KOPT-K1 (cell line): ENCODE data around the gene DDTL.
"Not testable (repeated sequence)": the region's sequence is repeated elsewhere in the genome, so short reads cannot be mapped to it uniquely, and the experiment has no call there.

Experiments used
- H3K27ac ChIP-seq: fragments of 200-600 bp; sonication (generic); 2 replicates; pipeline ENCODE4 v1.5.1; 2016; ENCODE audit warnings: antibody characterized with exemption, mild to moderate bottlenecking, low read depth, low read length; ENCODE audit not compliant: poor library complexity, severe bottlenecking
- H3K36me3 ChIP-seq: fragments of 200-600 bp; sonication (generic); 2 replicates; pipeline ENCODE4 v1.5.1; 2017; ENCODE audit warnings: antibody characterized with exemption, mild to moderate bottlenecking, low read length, moderate library complexity; ENCODE audit not compliant: insufficient read depth
- H3K9me3 ChIP-seq: fragments of 200-600 bp; sonication (generic); 2 replicates; pipeline ENCODE4 v1.5.1; 2017; ENCODE audit warnings: antibody characterized with exemption, low read length, mild to moderate bottlenecking; ENCODE audit not compliant: insufficient read depth, poor library complexity, severe bottlenecking

Gene DDTL

DNA sequence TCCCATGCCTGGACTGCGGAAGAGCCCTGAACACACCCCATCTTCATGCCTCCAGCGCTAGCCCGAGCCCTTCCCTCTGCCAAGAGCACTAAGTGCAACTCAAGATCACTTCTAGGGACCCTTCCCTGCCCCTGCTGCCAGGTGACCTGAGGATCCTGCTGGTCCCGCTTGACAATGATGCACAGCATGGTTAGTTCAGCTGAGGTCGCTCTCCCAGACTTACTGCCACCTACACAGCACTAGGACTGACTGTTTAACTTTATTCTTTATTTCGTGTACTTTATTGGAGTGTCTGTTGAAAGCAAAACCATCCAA lies 11.7 kb upstream of the DDTL start:
- H3K27ac ChIP-seq, H3K36me3 ChIP-seq: not testable (repeated sequence)

DNA sequence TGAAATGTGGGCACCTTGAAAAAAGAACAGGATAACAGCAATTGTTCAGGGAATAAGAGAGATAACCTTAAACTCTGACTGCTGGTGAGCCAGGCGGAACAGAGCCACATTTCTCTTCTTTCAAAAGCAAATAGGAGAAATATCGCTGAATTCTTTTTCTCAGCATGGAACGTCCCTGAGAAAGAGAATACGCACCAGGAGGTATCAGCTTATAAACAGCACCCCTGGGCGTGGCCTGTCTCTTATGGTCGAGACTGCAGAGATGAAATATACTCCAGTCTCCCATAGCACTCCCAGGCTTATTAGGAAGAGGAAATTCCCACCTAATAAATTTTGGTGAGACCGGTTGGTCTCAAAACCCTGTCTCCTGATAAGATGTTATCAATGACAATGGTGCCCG lies 10.8 kb upstream of the DDTL start:
- H3K36me3 ChIP-seq, H3K9me3 ChIP-seq, H3K27ac ChIP-seq: not testable (repeated sequence)

More for the DNA sequence above, 11.7 kb upstream of the DDTL start:
- H3K9me3 ChIP-seq = not testable (repeated sequence)

GRCh38 chr22:23956301-23956900 lies 10.3 kb upstream of the DDTL start:
- H3K36me3 ChIP-seq, H3K27ac ChIP-seq, H3K9me3 ChIP-seq: not testable (repeated sequence)

GRCh38 chr22:23961084-23961771 lies 5.5 kb upstream of the DDTL start, which contains the start of gene GSTT2B:
Gene GSTT2B (minus strand): TSS chr22:23961195. CDS start chr22:23961131, 64 bp downstream.
- not testable (repeated sequence) for H3K27ac ChIP-seq, H3K36me3 ChIP-seq, H3K9me3 ChIP-seq

DNA sequence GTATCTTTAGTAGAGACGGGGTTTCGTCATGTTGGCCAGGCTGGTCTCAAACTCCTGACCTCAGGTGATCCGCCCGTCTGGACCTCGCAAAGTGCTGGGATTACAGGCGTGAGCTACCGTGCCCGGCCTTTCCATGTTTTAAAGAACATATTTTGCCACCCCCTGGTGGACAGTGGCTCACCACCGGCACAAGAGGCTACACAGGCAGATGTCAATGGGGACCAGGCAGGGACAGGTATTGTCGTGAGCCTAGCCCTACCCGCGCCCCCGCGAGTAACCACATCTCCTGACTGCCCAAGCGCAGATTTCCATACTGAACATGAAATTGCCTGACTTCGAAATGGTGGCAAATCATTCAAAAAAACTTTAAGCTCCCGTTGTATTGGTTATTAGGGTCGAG lies 594 bp upstream of the DDTL start:
- H3K27ac ChIP-seq = not testable (repeated sequence)

GRCh38 chr22:23969071-23969470 lies 2.4 kb downstream of the DDTL start:
- Histone ChIP-seq H3K9me3 (no peaks in the 10 kb centered on the region), H3K27ac (no peak overlapping the region), H3K36me3 (peaks cover 31% of the 10 kb centered on the region)

More for the DNA sequence above, 594 bp upstream of the DDTL start:
- not testable (repeated sequence) for H3K9me3 ChIP-seq
- H3K36me3 ChIP-seq = peaks cover 21% of the 10 kb centered on the region

GRCh38 chr22:23970201-23970641 lies 3.5 kb downstream of the DDTL start:
- no peaks in the 10 kb centered on the region for H3K9me3 ChIP-seq
- peaks cover 31% of the 10 kb centered on the region for H3K36me3 ChIP-seq
- no peak overlapping the region for H3K27ac ChIP-seq

- no peaks in the 10 kb centered on the region for H3K9me3 ChIP-seq
- H3K36me3 ChIP-seq = peaks cover 31% of the 10 kb centered on the region
- no peak overlapping the region for H3K27ac ChIP-seq
These were observed 4.3 kb downstream of the DDTL start for GRCh38 chr22:23970816-23971486.

GRCh38 chr22:23971927-23972326 lies 5.2 kb downstream of the DDTL start:
- H3K36me3 ChIP-seq = peaks cover 31% of the 10 kb centered on the region
- not testable (repeated sequence) for H3K27ac ChIP-seq, H3K9me3 ChIP-seq

DNA sequence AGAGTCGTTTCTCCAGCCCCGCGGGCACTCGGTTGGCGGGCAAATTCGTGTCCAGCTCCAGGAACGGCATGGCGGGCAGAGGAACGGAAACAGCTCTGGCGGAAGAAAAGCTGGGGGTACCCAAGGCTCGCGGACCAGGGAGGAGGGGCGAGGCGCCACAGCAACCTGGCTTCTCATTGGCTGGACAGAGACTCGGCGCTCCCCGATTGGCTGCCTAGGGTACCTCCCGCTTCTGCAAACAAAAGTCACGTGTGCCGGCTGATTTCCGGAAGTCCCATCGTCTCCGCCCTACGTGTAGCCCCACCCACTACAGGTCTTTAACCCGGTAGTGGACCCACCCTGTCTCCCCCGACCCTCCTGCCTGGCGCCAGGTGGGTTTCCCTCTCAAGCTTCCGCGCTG lies 7.7 kb downstream of the DDTL start, which contains the start of gene DDT:
Gene DDT, minus strand, starts transcription at position 97 of the 400 bp plus-strand sequence. Its CDS starts 27 bp downstream, at position 70.
- not testable (repeated sequence) for H3K9me3 ChIP-seq, H3K27ac ChIP-seq
- H3K36me3 ChIP-seq = peaks cover 27% of the 10 kb centered on the region

DNA sequence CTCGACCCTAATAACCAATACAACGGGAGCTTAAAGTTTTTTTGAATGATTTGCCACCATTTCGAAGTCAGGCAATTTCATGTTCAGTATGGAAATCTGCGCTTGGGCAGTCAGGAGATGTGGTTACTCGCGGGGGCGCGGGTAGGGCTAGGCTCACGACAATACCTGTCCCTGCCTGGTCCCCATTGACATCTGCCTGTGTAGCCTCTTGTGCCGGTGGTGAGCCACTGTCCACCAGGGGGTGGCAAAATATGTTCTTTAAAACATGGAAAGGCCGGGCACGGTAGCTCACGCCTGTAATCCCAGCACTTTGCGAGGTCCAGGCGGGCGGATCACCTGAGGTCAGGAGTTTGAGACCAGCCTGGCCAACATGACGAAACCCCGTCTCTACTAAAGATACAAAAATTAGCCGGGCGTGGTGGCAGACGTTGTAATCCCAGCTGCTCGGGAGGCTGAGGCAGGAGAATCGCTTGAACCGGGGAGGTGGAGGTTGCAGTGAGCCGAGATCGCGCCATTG lies 8.2 kb downstream of the DDTL start:
- H3K9me3 ChIP-seq, H3K27ac ChIP-seq: not testable (repeated sequence)
- peaks cover 21% of the 10 kb centered on the region for H3K36me3 ChIP-seq

GRCh38 chr22:23977304-23977703 lies 10.6 kb downstream of the DDTL start:
- H3K27ac ChIP-seq, H3K9me3 ChIP-seq, H3K36me3 ChIP-seq: not testable (repeated sequence)

DNA sequence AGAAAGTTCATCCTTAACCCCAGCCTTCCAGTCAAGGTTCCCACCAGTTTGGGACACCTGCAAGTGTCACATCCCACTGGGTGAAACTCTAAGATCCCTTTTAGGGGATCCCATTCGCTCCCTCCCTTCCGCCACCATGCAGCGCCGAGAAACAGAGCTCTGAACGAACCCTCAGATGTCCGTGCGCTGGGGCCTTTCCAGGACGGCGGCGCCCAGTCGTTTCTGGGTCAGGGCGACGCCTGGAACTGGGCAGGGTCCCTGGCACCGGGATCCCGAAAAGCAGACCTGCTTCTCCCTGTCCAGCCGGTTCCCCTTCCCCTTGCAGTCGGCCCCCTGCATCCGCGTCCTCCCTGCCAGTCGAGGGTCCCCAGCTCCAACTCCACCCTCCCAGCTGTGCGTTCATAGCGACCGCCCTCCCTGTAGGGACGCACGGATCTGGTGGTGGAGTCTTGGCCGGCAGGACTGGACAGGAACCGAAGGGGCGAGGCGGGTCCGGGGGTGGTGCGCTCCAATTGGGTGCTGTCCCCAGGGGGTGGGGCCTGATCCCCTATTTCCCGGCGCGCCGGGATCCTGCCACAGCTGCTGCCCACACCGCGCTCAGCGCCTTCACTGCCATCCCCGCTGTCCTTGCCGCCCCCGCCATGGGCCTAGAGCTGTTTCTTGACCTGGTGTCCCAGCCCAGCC lies 13.0 kb downstream of the DDTL start, which contains the start of gene GSTT2:
Gene GSTT2, plus strand, starts transcription at position 578 of the 684 bp plus-strand sequence.
- H3K9me3 ChIP-seq, H3K36me3 ChIP-seq, H3K27ac ChIP-seq: not testable (repeated sequence)

DNA sequence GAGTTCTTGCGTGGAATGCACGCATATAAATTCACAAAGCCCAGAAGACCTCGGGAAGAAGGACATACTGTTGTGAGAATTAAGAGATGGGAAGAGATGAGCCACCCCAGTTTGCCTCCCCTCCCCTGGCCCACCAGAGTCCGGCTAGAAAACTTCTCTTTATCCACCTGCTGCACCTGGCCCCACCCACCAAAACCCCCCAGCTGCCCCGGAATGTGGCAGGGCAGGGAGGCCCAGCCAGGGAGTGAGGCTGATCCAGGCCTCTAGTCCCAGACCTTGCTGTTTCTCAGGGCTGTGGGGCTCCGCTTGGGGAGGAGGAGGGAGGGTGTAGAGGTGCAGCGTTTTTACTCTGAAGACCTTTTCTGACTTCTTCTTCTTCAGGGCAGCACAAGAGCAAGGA lies 13.9 kb downstream of the DDTL start:
- H3K36me3 ChIP-seq, H3K9me3 ChIP-seq, H3K27ac ChIP-seq: not testable (repeated sequence)

DNA sequence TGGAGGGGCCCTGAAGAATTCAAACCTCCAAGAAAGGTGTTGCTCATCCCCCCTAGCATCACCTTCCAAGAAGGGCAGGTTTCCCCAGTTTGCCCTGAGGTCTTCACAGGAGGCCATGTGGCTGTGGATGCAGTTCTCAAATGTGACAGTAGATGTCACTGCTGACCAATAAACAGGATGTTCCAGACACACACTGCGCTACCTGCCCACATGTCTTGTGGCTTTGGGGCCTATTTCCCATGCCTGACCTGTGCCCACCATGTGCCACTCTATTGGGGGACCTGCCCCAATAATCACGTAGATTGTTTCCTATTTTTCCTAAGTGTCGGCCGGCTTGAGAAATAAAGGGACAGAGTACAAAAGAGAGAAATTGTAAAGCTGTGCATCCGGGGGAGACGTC lies 17.7 kb downstream of the DDTL start:
- Histone ChIP-seq H3K27ac (no peak overlapping the region), H3K9me3 (no peaks in the 10 kb centered on the region), H3K36me3 (no peaks in the 10 kb centered on the region)
